ENCODE data around the gene LDLRAP1.
"Not testable (repeated sequence)": the region's sequence is repeated elsewhere in the genome, so short reads cannot be mapped to it uniquely, and the experiment has no call there.

LDLRAP1 gene

DNA sequence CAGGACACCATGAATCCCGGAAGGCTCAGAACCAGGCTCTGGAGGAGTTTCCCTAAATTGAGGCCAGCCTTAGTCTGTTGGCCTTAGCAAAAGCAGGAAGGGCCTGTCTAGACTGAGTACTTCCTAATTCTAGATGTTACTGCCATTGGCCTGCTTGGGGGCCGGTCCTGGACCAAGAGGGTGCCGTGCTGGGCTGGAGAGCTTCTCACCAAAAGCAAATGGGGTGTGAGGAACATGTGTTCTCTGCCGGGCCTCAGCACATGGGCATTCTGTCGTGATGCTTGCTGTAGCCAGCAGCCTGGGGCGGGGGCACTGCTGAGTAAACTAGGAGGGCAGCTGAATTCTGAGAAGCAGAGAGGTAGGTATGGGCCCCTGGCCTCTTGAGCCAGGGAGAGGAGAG lies 37.5 kb downstream of the LDLRAP1 start:
- no peak overlapping the region for H3K56ac ChIP-seq (ENCODE audit: low read length)

GRCh38 chr1:25581764-25582163 lies 38.4 kb downstream of the LDLRAP1 start:
- no peak overlapping the region for H2BK5ac ChIP-seq (ENCODE audit: low read length)
- H3K4me1 ChIP-seq (ENCODE audit: control insufficient read depth, low read depth, low read length) = peaks cover 2% of the 10 kb centered on the region
- H3K56ac ChIP-seq (ENCODE audit: low read length) = no peak overlapping the region
- no peak overlapping the region for H2BK15ac ChIP-seq (replicated peaks; ENCODE audit: low read depth)
- no peak for DNase-seq
- no peak overlapping the region for H3K4ac ChIP-seq (ENCODE audit: low read depth, low read length)
- no peak overlapping the region for H3K18ac ChIP-seq (ENCODE audit: low read length)
- H2AK5ac ChIP-seq (ENCODE audit: low read length) = no peak overlapping the region
- no peak overlapping the region for H3K27ac ChIP-seq (ENCODE audit: low read depth, low read length)
- no peaks in the 10 kb centered on the region for H3K79me2 ChIP-seq (ENCODE audit: control insufficient read depth, insufficient read depth, low read length)
- H3K23ac ChIP-seq (ENCODE audit: low read length) = no peak overlapping the region
- H3K4me3 ChIP-seq (ENCODE audit: low read length) = no peak overlapping the region
- H4K8ac ChIP-seq (ENCODE audit: low read depth, low read length) = no peak overlapping the region
- no peaks in the 10 kb centered on the region for H3K36me3 ChIP-seq (ENCODE audit: control insufficient read depth, insufficient read depth, low read length)
- H2BK120ac ChIP-seq (ENCODE audit: low read depth, low read length) = no peak overlapping the region
- H4K5ac ChIP-seq (ENCODE audit: low read length) = no peak overlapping the region
- H3K4me2 ChIP-seq (ENCODE audit: low read length) = no peak overlapping the region
- no peak overlapping the region for H3K9ac ChIP-seq (ENCODE audit: low read length)
- H3K27me3 ChIP-seq (ENCODE audit: insufficient read depth, low read length, poor library complexity) = no peaks in the 10 kb centered on the region
- WGBS (ENCODE audit: extremely low coverage, insufficient coverage, low lambda C conversion rate) = no CpG with 5 or more reads among the region's 5 CpGs
- no peaks in the 10 kb centered on the region for H3K79me1 ChIP-seq (ENCODE audit: low read length)

More for the DNA sequence above, 37.5 kb downstream of the LDLRAP1 start:
- H3K4ac ChIP-seq (ENCODE audit: low read depth, low read length) = no peak overlapping the region
- H3K4me1 ChIP-seq (ENCODE audit: control insufficient read depth, low read depth, low read length) = no peaks in the 10 kb centered on the region
- H2BK15ac ChIP-seq (replicated peaks; ENCODE audit: low read depth) = no peak overlapping the region
- no peak overlapping the region for H3K9ac ChIP-seq (ENCODE audit: low read length)
- no peak overlapping the region for H2BK5ac ChIP-seq (ENCODE audit: low read length)
- H3K27ac ChIP-seq (ENCODE audit: low read depth, low read length) = no peak overlapping the region
- no peaks in the 10 kb centered on the region for H3K27me3 ChIP-seq (ENCODE audit: insufficient read depth, low read length, poor library complexity)
- H3K23ac ChIP-seq (ENCODE audit: low read length) = no peak overlapping the region
- H3K79me2 ChIP-seq (ENCODE audit: control insufficient read depth, insufficient read depth, low read length) = no peaks in the 10 kb centered on the region
- H3K79me1 ChIP-seq (ENCODE audit: low read length) = no peaks in the 10 kb centered on the region
- peak; percentile 73 for DNase-seq
- no peak overlapping the region for H4K5ac ChIP-seq (ENCODE audit: low read length)
- no peak overlapping the region for H2BK120ac ChIP-seq (ENCODE audit: low read depth, low read length)
- H4K8ac ChIP-seq (ENCODE audit: low read depth, low read length) = no peak overlapping the region
- no CpG with 5 or more reads among the region's 6 CpGs for WGBS (ENCODE audit: extremely low coverage, insufficient coverage, low lambda C conversion rate)
- no peak overlapping the region for H3K4me3 ChIP-seq (ENCODE audit: low read length)
- H2AK5ac ChIP-seq (ENCODE audit: low read length) = no peak overlapping the region
- no peak overlapping the region for H3K18ac ChIP-seq (ENCODE audit: low read length)
- no peaks in the 10 kb centered on the region for H3K36me3 ChIP-seq (ENCODE audit: control insufficient read depth, insufficient read depth, low read length)
- H3K4me2 ChIP-seq (ENCODE audit: low read length) = no peak overlapping the region

GRCh38 chr1:25583519-25584370 lies 40.3 kb downstream of the LDLRAP1 start:
- H3K79me2 ChIP-seq (ENCODE audit: control insufficient read depth, insufficient read depth, low read length) = no peaks in the 10 kb centered on the region
- no peak overlapping the region for H2AK5ac ChIP-seq (ENCODE audit: low read length)
- no peak overlapping the region for H3K23ac ChIP-seq (ENCODE audit: low read length)
- no peak overlapping the region for H2BK5ac ChIP-seq (ENCODE audit: low read length)
- no peak overlapping the region for H3K18ac ChIP-seq (ENCODE audit: low read length)
- H3K27me3 ChIP-seq (ENCODE audit: insufficient read depth, low read length, poor library complexity) = no peaks in the 10 kb centered on the region
- no peak overlapping the region for H3K4me2 ChIP-seq (ENCODE audit: low read length)
- H3K9ac ChIP-seq (ENCODE audit: low read length) = no peak overlapping the region
- H3K4ac ChIP-seq (ENCODE audit: low read depth, low read length) = no peak overlapping the region
- H3K4me3 ChIP-seq (ENCODE audit: low read length) = no peak overlapping the region
- H3K4me1 ChIP-seq (ENCODE audit: control insufficient read depth, low read depth, low read length) = peaks cover 6% of the 10 kb centered on the region
- H2BK15ac ChIP-seq (replicated peaks; ENCODE audit: low read depth) = no peak overlapping the region
- no peak overlapping the region for H4K5ac ChIP-seq (ENCODE audit: low read length)
- WGBS (ENCODE audit: extremely low coverage, insufficient coverage, low lambda C conversion rate) = no CpG with 5 or more reads among the region's 14 CpGs
- no peaks in the 10 kb centered on the region for H3K36me3 ChIP-seq (ENCODE audit: control insufficient read depth, insufficient read depth, low read length)
- DNase-seq = no peak
- H3K56ac ChIP-seq (ENCODE audit: low read length) = no peak overlapping the region
- no peak overlapping the region for H3K27ac ChIP-seq (ENCODE audit: low read depth, low read length)
- H4K8ac ChIP-seq (ENCODE audit: low read depth, low read length) = no peak overlapping the region
- H3K79me1 ChIP-seq (ENCODE audit: low read length) = no peaks in the 10 kb centered on the region
- no peak overlapping the region for H2BK120ac ChIP-seq (ENCODE audit: low read depth, low read length)

DNA sequence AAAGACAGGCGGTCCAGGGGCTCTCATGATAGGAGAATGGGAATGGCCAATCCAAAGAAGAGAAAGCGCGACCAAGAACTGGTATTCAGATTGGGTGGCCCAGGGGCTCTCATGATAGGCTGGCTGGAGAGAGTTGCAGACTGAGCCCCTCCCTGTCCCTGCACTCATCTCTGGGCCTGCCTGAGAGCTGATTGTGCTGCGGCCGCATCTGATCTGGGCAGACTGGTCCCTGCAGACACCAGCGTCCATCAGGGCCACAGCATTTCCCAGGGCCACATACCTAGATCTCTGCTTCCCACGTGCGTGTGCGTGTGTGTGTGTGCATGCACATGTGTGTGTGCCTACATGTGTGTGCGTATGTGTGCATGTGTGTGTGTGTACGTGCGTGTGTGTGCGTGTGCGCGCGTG lies 42.8 kb downstream of the LDLRAP1 start:
- H4K8ac ChIP-seq (ENCODE audit: low read depth, low read length) = no peak overlapping the region
- H2BK15ac ChIP-seq (replicated peaks; ENCODE audit: low read depth) = no peak overlapping the region
- DNase-seq = peak; percentile 79
- no peak overlapping the region for H3K4me2 ChIP-seq (ENCODE audit: low read length)
- H3K79me2 ChIP-seq (ENCODE audit: control insufficient read depth, insufficient read depth, low read length) = no peaks in the 10 kb centered on the region
- H3K56ac ChIP-seq (ENCODE audit: low read length) = peak overlapping the region; percentile 82
- H3K4ac ChIP-seq (ENCODE audit: low read depth, low read length) = no peak overlapping the region
- no CpG with 5 or more reads among the region's 16 CpGs for WGBS (ENCODE audit: extremely low coverage, insufficient coverage, low lambda C conversion rate)
- no peaks in the 10 kb centered on the region for H3K27me3 ChIP-seq (ENCODE audit: insufficient read depth, low read length, poor library complexity)
- peak overlapping the region; percentile 27 for H2BK5ac ChIP-seq (ENCODE audit: low read length)
- no peak overlapping the region for H3K27ac ChIP-seq (ENCODE audit: low read depth, low read length)
- no peak overlapping the region for H3K18ac ChIP-seq (ENCODE audit: low read length)
- H3K36me3 ChIP-seq (ENCODE audit: control insufficient read depth, insufficient read depth, low read length) = no peaks in the 10 kb centered on the region
- no peak overlapping the region for H2AK5ac ChIP-seq (ENCODE audit: low read length)
- H3K4me1 ChIP-seq (ENCODE audit: control insufficient read depth, low read depth, low read length) = peaks cover 6% of the 10 kb centered on the region
- H3K79me1 ChIP-seq (ENCODE audit: low read length) = no peaks in the 10 kb centered on the region
- H4K5ac ChIP-seq (ENCODE audit: low read length) = no peak overlapping the region
- no peak overlapping the region for H3K4me3 ChIP-seq (ENCODE audit: low read length)
- no peak overlapping the region for H2BK120ac ChIP-seq (ENCODE audit: low read depth, low read length)
- no peak overlapping the region for H3K23ac ChIP-seq (ENCODE audit: low read length)
- peak overlapping the region; percentile 36 for H3K9ac ChIP-seq (ENCODE audit: low read length)

DNA sequence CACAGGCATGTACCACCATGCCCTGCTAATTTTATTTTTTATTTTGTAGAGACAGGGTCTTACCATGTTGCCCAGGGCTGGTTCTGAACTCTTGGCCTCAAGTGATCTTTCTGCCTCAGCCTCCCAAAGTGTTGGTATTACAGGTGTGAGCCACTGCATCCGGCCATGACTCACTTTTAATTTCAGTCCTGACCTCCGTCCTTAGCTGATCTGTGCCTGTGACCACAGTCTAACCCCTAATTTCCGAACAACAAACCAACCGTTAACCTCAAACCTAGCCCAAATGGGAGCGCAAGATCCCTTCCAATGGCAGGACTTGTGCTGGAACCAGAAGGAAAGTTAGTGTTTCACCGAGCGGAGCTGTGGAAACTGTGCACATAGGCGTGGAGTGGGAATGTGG lies 43.9 kb downstream of the LDLRAP1 start:
- Histone ChIP-seq H3K9ac (ENCODE audit: low read length) (no peak overlapping the region), H3K18ac (ENCODE audit: low read length) (no peak overlapping the region), H3K27ac (ENCODE audit: low read depth, low read length) (peak overlapping the region; percentile 5), H3K23ac (ENCODE audit: low read length) (no peak overlapping the region), H3K4me3 (ENCODE audit: low read length) (no peak overlapping the region), H3K4me1 (ENCODE audit: control insufficient read depth, low read depth, low read length) (peaks cover 6% of the 10 kb centered on the region), H4K8ac (ENCODE audit: low read depth, low read length) (no peak overlapping the region), H3K36me3 (ENCODE audit: control insufficient read depth, insufficient read depth, low read length) (no peaks in the 10 kb centered on the region), H4K5ac (ENCODE audit: low read length) (no peak overlapping the region), H2BK15ac (replicated peaks; ENCODE audit: low read depth) (no peak overlapping the region), H3K79me1 (ENCODE audit: low read length) (no peaks in the 10 kb centered on the region), H3K4me2 (ENCODE audit: low read length) (no peak overlapping the region), H3K27me3 (ENCODE audit: insufficient read depth, low read length, poor library complexity) (no peaks in the 10 kb centered on the region), H2BK5ac (ENCODE audit: low read length) (peak overlapping the region; percentile 35), H3K79me2 (ENCODE audit: control insufficient read depth, insufficient read depth, low read length) (no peaks in the 10 kb centered on the region), H3K4ac (ENCODE audit: low read depth, low read length) (no peak overlapping the region), H2BK120ac (ENCODE audit: low read depth, low read length) (no peak overlapping the region), H2AK5ac (ENCODE audit: low read length) (peak overlapping the region; percentile 85), H3K56ac (ENCODE audit: low read length) (peak overlapping the region; percentile 67)
- WGBS (ENCODE audit: extremely low coverage, insufficient coverage, low lambda C conversion rate) = no CpG with 5 or more reads among the region's 8 CpGs
- DNase-seq = no peak

- H3K79me1 ChIP-seq (ENCODE audit: low read length) = not testable (repeated sequence)
- peak; percentile 97 for DNase-seq
Observed at GRCh38 chr1:25588224-25588623, 44.8 kb downstream of the LDLRAP1 start.

More at GRCh38 chr1:25588224-25588623, 44.8 kb downstream of the LDLRAP1 start:
- H4K8ac ChIP-seq (ENCODE audit: low read depth, low read length); H4K5ac ChIP-seq (ENCODE audit: low read length); H3K4me1 ChIP-seq (ENCODE audit: control insufficient read depth, low read depth, low read length); H2BK120ac ChIP-seq (ENCODE audit: low read depth, low read length); H2BK5ac ChIP-seq (ENCODE audit: low read length); H3K56ac ChIP-seq (ENCODE audit: low read length); H3K4ac ChIP-seq (ENCODE audit: low read depth, low read length); H3K4me3 ChIP-seq (ENCODE audit: low read length); H3K79me2 ChIP-seq (ENCODE audit: control insufficient read depth, insufficient read depth, low read length); H3K4me2 ChIP-seq (ENCODE audit: low read length); H3K27ac ChIP-seq (ENCODE audit: low read depth, low read length); H2BK15ac ChIP-seq (replicated peaks; ENCODE audit: low read depth); H3K9ac ChIP-seq (ENCODE audit: low read length); H3K18ac ChIP-seq (ENCODE audit: low read length); H2AK5ac ChIP-seq (ENCODE audit: low read length); H3K23ac ChIP-seq (ENCODE audit: low read length); H3K36me3 ChIP-seq (ENCODE audit: control insufficient read depth, insufficient read depth, low read length); H3K27me3 ChIP-seq (ENCODE audit: insufficient read depth, low read length, poor library complexity): not testable (repeated sequence)
- no CpG with 5 or more reads among the region's 7 CpGs for WGBS (ENCODE audit: extremely low coverage, insufficient coverage, low lambda C conversion rate)

All from mesendoderm (in vitro differentiated cells).